Heart right ventricle (tissue), 16 donors: ENCODE measurements around the gene C1orf87. TPM values are rescaled to one million over a fixed set of nuclear protein-coding genes. Genes with fewer than 3 reads are reported as not detected.
A peak's percentile ranks its signal among the peaks of the same experiment; 100 is the strongest.

Experiments
- ATAC-seq, 8 donors: fragments of 200-7000 bp; cut with Tn5 transposase; one replicate each; pipeline ENCODE4 v1.9.1; 2020; ENCODE audit warnings: mild to moderate bottlenecking in 8 of 8, moderate library complexity in 8 of 8, moderate number of reproducible peaks in 1 of 8
- DNase-seq, 2 donors: peaks; one replicate each; pipeline ENCODE4 v3.0.0-alpha.2; 2020
- H3K27ac ChIP-seq, 10 donors: fragments of 200-600 bp; sonication (generic) in 2 of 10; one replicate each; pipeline versions ENCODE4 v1.5.0 to v1.8.0; 2020 to 2022; ENCODE audit warnings: mild to moderate bottlenecking in 3 of 10
- H3K27me3 ChIP-seq, 7 donors: fragments of 200-600 bp; one replicate each; pipeline ENCODE4 v1.8.0; 2021 to 2022; ENCODE audit warnings: mild to moderate bottlenecking in 2 of 7
- H3K36me3 ChIP-seq, 9 donors: fragments of 200-600 bp; sonication (generic) in 1 of 9; one replicate each; pipeline versions ENCODE4 v1.5.0 to v1.8.0; 2020 to 2022; ENCODE audit warnings: mild to moderate bottlenecking in 2 of 9
- H3K4me1 ChIP-seq, 9 donors: fragments of 200-600 bp; sonication (generic) in 1 of 9; one replicate each; pipeline versions ENCODE4 v1.5.0 to v1.8.0; 2020 to 2022; ENCODE audit warnings: mild to moderate bottlenecking in 4 of 9
- H3K4me3 ChIP-seq, 10 donors: fragments of 200-600 bp; sonication (generic) in 2 of 10; one replicate each; pipeline versions ENCODE4 v1.5.0 to v1.8.0; 2020 to 2022; ENCODE audit warnings: mild to moderate bottlenecking in 7 of 10, moderate library complexity in 2 of 10
- H3K9me3 ChIP-seq, 11 donors: fragments of 200-600 bp in 10 of 11; sonication (generic) in 2 of 11; one replicate each; pipeline versions ENCODE4 v1.5.0 to v1.8.0; 2013 to 2022; ENCODE audit warnings: mild to moderate bottlenecking in 2 of 11, control low read depth in 1 of 11, moderate library complexity in 1 of 11
- WGBS, 2 donors: extraction: QIAGEN DNeasy Blood & Tissue Kit; methylation state at CpG; one replicate each; pipeline ENCODE4 v1.1.7; 2013; ENCODE audit warnings: inconsistent platforms in 1 of 2; 5-methylcytosine and 5-hydroxymethylcytosine counted together
- intact Hi-C, 10 donors: fragments of 100-400 bp; cut with DNase I; formaldehyde crosslinking; loops; one replicate each; pipeline versions ENCODE4 v1.11.1 to v1.14.2; 2022
- polyA plus RNA-seq, 2 donors: library from polyadenylated mRNA; stranded (reverse); fragments of 200-250 nt; gene quantifications; one replicate each; pipeline ENCODE4 v1.2.3, GENCODE V29; 2013
- total RNA-seq, 10 donors: library from RNA; stranded (reverse); fragmentation: NEBNext Ultra II Directional in 3 of 10; extraction: Animal tissue kit (Norgen Biotek cat#: 25700) in 3 of 10; gene quantifications; one replicate each; pipeline versions ENCODE4 v1.2.1 to v1.2.4, GENCODE V29; 2021 to 2023
- TF ChIP-seq, protein P1 (sequence below), 9 donors: fragments of 200-600 bp; sonication (generic) in 2 of 9; IDR thresholded peaks; one replicate each; pipeline versions ENCODE4 v1.5.0 to v1.8.0; 2021 to 2022; ENCODE audit warnings: antibody characterized with exemption in 9 of 9, mild to moderate bottlenecking in 5 of 9, moderate library complexity in 1 of 9
- donor health status: Arrhythmogenic right ventricular cardiomyopathy.
- donor health status: ischemic (EF 13 %, LVEDD 7.1; RV severe dilation, severe dysfunction).
- donor health status: healthy with polysubstance abuse.
- donor health status: DM: no; HTN: yes; CAD: no.
- donor health status: DM: no; HTN: no; CAD: no.
- donor health status: ischemic (EF 25% LVEDD 6.9; RV normal size, moderate dysfunction).
- donor health status: ischemic (EF 25% LVEDD 5.7; RV mildly dilated, moderate dysfunction).
- donor health status: healthy.
- donor health status: DM: yes; HTN: yes; CAD: no.
- donor health status: Ischemic cardiomyopathy.
- donor health status: ischemic (EF 35%, LVEDD 5.7; RV mildly dilated, moderate dysfunction).
- donor health status: nonischemic (EF 11% LVEDD 7.7; RV severe dilation, severe dysfunction).
- donor health status: DM: yes; HTN: yes; CAD: no.
- donor health status: PGD.
- donor health status: ischemic (EF 29% LVEDD 5.4; RV normal size, mild dysfunction).
- donor health status: nonischemic (EF 23%, LVEDD 6.1; RV moderate dilation, normal function).

The C1orf87 gene
- total and polyA plus RNA-seq, 12 donors: not detected

DNA sequence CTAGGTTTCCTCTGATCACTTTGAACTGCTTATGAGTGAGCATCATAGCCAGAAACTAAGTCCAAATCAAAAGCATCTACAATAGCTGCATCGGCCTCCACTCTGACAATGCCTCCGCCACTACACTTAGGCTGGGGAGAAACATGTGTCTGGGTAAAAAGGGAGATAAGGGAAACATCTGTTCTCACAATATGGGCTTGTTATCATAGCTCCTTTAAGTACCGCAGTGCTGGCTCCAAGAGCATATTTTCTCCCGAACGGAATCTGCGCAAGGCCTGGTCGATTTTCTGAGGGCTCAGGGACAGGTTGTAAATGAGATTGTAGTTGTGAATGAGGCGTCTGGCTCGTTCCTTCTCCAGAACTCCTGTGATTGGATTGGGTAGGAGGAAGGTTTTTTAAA lies 83.1 kb downstream of the C1orf87 start:
- intact Hi-C loops: no loop called here

DNA sequence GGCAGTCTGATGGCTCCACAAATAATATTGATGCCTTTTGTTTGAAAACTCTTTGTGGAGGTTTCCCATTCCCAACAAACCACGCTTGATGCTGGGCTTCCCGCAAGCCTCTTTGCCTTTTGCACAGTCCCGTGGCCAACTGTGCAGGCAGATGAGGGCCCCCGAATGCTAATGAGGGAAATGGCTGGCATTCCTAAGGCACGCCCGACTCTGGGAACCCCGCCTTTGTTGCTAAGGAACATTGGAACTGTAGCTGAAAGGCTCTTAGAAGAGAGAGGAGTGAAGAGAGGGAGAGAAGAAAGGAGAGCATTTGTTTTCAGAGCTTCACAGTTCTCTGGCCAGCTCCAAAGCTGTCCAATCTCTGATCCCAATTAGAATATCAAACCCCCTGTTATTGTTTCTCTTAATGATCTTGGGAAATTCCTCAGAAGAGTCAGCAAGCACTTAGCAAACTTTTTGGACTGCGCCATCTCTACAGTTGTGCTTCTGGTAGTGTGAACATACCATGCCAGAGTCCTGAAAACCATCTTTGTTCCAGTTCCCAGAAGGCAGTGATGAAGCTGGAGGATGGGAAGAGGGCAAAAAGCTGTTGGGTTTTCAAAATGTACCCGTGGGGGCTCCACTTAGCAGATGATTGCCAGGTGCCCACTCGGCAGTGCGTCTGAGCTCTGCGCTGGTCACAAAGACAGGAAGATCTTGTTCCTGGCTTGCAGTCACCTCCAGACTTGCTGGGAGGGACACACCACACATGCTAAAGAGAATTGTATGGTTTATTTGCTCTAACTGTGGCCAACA lies 86.9 kb downstream of the C1orf87 start:
- Histone ChIP-seq H3K9me3 (no peaks in the 10 kb centered on the region), H3K27ac (no peak overlapping the region), H3K27me3 (peaks cover 0 to 23% (median 17%) of the 10 kb centered on the region in 7 donors), H3K36me3 (no peaks in the 10 kb centered on the region), H3K4me3 (no peak overlapping the region), H3K4me1 (no peaks in the 10 kb centered on the region)
- DNase-seq (no peak), ATAC-seq (no peak)
- intact Hi-C loops: loop anchor here in 1 of 10 donors (10.0 kb wide), 1 partner anchor 158 kb away; no protein-coding TSS in a partner anchor
- WGBS, 2 donors: 66 to 67% methylated on average over 12 of the region's 12 CpGs
- TF ChIP-seq, protein P1, sequence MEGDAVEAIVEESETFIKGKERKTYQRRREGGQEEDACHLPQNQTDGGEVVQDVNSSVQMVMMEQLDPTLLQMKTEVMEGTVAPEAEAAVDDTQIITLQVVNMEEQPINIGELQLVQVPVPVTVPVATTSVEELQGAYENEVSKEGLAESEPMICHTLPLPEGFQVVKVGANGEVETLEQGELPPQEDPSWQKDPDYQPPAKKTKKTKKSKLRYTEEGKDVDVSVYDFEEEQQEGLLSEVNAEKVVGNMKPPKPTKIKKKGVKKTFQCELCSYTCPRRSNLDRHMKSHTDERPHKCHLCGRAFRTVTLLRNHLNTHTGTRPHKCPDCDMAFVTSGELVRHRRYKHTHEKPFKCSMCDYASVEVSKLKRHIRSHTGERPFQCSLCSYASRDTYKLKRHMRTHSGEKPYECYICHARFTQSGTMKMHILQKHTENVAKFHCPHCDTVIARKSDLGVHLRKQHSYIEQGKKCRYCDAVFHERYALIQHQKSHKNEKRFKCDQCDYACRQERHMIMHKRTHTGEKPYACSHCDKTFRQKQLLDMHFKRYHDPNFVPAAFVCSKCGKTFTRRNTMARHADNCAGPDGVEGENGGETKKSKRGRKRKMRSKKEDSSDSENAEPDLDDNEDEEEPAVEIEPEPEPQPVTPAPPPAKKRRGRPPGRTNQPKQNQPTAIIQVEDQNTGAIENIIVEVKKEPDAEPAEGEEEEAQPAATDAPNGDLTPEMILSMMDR (IDR thresholded peaks at IDR 0.05): no peak

More for the DNA sequence above, 83.1 kb downstream of the C1orf87 start:
- WGBS, 2 donors: 41 to 43% methylated on average over 9 of the region's 9 CpGs
- Histone ChIP-seq H3K9me3 (no peaks in the 10 kb centered on the region), H3K27me3 (peaks cover 0 to 23% (median 17%) of the 10 kb centered on the region in 7 donors), H3K4me1 (peaks cover 0 to 6% (median 0%) of the 10 kb centered on the region in 9 donors), H3K36me3 (no peaks in the 10 kb centered on the region), H3K27ac (no peak overlapping the region), H3K4me3 (no peak overlapping the region)
- TF ChIP-seq, protein P1 (IDR thresholded peaks at IDR 0.05): no peak
- DNase-seq (no peak), ATAC-seq (no peak)

DNA sequence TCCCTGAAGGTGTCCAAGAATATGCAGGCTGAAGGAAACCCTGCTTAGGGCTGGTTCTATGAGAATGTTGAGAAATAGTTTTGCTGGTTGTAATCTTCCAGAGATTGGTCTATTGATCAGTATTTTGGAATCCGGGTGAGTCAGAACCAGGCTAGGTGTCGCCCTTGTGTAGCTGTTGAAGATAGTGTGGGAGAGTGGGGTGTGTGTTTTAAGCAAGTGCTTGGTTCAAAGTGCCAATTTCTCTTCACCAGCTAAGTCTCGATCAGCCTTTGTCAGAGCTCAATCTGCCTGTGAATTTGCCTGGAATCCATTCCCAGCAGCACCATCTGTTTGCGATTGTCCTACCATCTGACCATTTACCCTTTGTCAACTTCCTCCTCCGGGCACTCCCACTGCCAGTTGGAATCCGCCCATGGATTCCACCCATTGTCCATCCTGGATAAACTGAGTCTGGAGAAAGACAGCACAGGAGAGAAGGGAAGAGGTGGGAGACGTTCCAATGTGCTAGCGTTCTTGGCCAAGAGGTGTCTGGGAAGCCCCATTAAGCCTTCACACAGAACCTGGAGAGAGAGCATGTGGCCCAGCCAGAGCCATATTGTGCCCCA lies 87.6 kb downstream of the C1orf87 start:
- no peak overlapping the region for H3K4me3 ChIP-seq
- H3K4me1 ChIP-seq: no peaks in the 10 kb centered on the region
- no peaks in the 10 kb centered on the region for H3K9me3 ChIP-seq
- intact Hi-C loops: loop anchor here in 1 of 10 donors (10.0 kb wide), 1 partner anchor 159 kb away; no protein-coding TSS in a partner anchor
- ATAC-seq: no peak
- no peak overlapping the region for H3K27ac ChIP-seq
- no peak for DNase-seq
- TF ChIP-seq, protein P1 (IDR thresholded peaks at IDR 0.05): no peak
- WGBS, 2 donors: 89 to 95% methylated on average over 8 of the region's 8 CpGs
- H3K27me3 ChIP-seq: peaks cover 0 to 23% (median 17%) of the 10 kb centered on the region in 7 donors
- no peaks in the 10 kb centered on the region for H3K36me3 ChIP-seq

DNA sequence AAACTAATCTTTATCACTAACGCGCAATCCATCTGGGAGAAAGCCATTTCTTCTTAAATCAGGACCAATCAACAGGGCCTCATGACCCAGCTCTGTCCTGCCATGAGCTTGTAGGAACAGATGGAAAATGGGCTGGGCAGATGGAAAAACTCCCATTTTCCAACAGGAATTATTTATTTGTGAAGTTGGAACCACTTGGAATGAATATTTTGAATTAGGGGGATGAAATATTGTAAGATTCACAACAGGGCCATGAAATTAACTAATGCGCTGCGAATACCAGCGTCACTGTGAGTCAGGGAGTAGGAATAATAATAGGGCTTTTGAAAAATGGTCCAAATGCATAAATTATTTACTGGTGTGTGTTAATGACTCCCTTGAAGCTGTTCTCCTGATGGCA lies 93.9 kb downstream of the C1orf87 start:
- Histone ChIP-seq H3K4me3 (no peak overlapping the region), H3K36me3 (no peaks in the 10 kb centered on the region), H3K27ac (no peak overlapping the region), H3K4me1 (peaks cover 0 to 8% (median 0%) of the 10 kb centered on the region in 9 donors), H3K9me3 (no peaks in the 10 kb centered on the region), H3K27me3 (peaks cover 0 to 7% (median 0%) of the 10 kb centered on the region in 7 donors)
- TF ChIP-seq, protein P1 (IDR thresholded peaks at IDR 0.05): no peak
- 77 to 80% methylated on average over 5 of the region's 5 CpGs for WGBS, 2 donors
- intact Hi-C loops: loop anchor here in 9 of 10 donors (5.0 to 10.0 kb wide), 10 partner anchors 148 to 1875 kb away; no protein-coding TSS in a partner anchor
- DNase-seq (no peak), ATAC-seq (peak in 1 of 8 donors; percentile 34)
